Lung (tissue), 12 donors: ENCODE data around the gene PRG2. TPM values are rescaled to one million over a fixed set of nuclear protein-coding genes. Genes with fewer than 3 reads are reported as not detected.

Experiments
- ATAC-seq: fragments of 200-7000 bp; cut with Tn5 transposase; one replicate; pipeline ENCODE4 v1.9.1; 2020; ENCODE audit warnings: moderate number of reproducible peaks; ENCODE audit not compliant: insufficient read depth, low FRiP score
- DNase-seq, 3 donors: peaks; one replicate each; pipeline ENCODE4 v3.0.0-alpha.2; 2013 to 2017
- H3K27ac ChIP-seq, 2 donors: one replicate each; pipeline ENCODE4 v1.5.1; 2013; ENCODE audit warnings: mild to moderate bottlenecking in 2 of 2, moderate library complexity in 2 of 2, control low read depth in 1 of 2, inconsistent platforms in 1 of 2, low read depth in 1 of 2, low read length in 1 of 2
- H3K27me3 ChIP-seq, 3 donors: one replicate each; pipeline ENCODE4 v1.5.1; 2013; ENCODE audit warnings: low read length in 2 of 3; ENCODE audit not compliant: control insufficient read depth in 3 of 3, insufficient read depth in 3 of 3
- H3K36me3 ChIP-seq, 4 donors: one replicate each; pipeline ENCODE4 v1.5.1; 2013; ENCODE audit warnings: low read length in 4 of 4, mild to moderate bottlenecking in 1 of 4, moderate library complexity in 1 of 4; ENCODE audit not compliant: control insufficient read depth in 4 of 4, insufficient read depth in 4 of 4
- H3K4me1 ChIP-seq, 5 donors: one replicate each; pipeline ENCODE4 v1.5.1; 2013; ENCODE audit warnings: low read length in 5 of 5, mild to moderate bottlenecking in 2 of 5, moderate library complexity in 1 of 5; ENCODE audit not compliant: control insufficient read depth in 5 of 5, insufficient read depth in 5 of 5
- H3K4me3 ChIP-seq: one replicate; pipeline ENCODE4 v1.5.1; 2013; ENCODE audit warnings: mild to moderate bottlenecking, control low read depth, moderate library complexity
- H3K9ac ChIP-seq, 2 donors: one replicate each; pipeline ENCODE4 v1.5.1; 2013; ENCODE audit warnings: low read length in 2 of 2, control low read depth in 1 of 2; ENCODE audit not compliant: insufficient read depth in 1 of 2
- H3K9me3 ChIP-seq, 4 donors: one replicate each; pipeline ENCODE4 v1.5.1; 2013; ENCODE audit warnings: low read length in 3 of 4, mild to moderate bottlenecking in 1 of 4, moderate library complexity in 1 of 4; ENCODE audit not compliant: control insufficient read depth in 4 of 4, insufficient read depth in 3 of 4
- CTCF ChIP-seq: IDR thresholded peaks from 2 replicates; pipeline ENCODE4 v1.5.1; 2012; ENCODE audit warnings: mild to moderate bottlenecking; ENCODE audit errors: control extremely low read depth, extremely low read depth
- WGBS, 2 donors: extraction: QIAGEN DNeasy Blood & Tissue Kit; methylation state at CpG; one replicate each; pipeline ENCODE4 v1.1.7; 2013; 5-methylcytosine and 5-hydroxymethylcytosine counted together
- polyA plus RNA-seq, 2 donors: library from polyadenylated mRNA; stranded (reverse); fragments of 200-250 nt; gene quantifications; one replicate each; pipeline ENCODE4 v1.2.1, GENCODE V29; 2013
- total RNA-seq, 2 donors: library from RNA; depleted of rRNA in 1 of 2; stranded (reverse); fragments of >200 nt in 1 of 2; gene quantifications; one replicate each; pipeline ENCODE4 v1.2.1, GENCODE V29; 2014 to 2021
- donor health status: control.
- donor health status: control.
- donor health status: Bipolar disorder and iron deficiency.
- donor health status: healthy.
- donor health status: DM: yes; HTN: yes; CAD: no.

The PRG2 gene
- total and polyA plus RNA-seq, 4 donors, result 0.68 to 5.3 (median 0.83) TPM

- no peak overlapping the region for H3K9ac ChIP-seq
- DNase-seq (no peak), ATAC-seq (no peak)
- H3K27ac ChIP-seq, result no peak overlapping the region
- H3K36me3 ChIP-seq, result no peaks in the 10 kb centered on the region
- 90 to 96% methylated on average over 3 of the region's 3 CpGs for WGBS, 2 donors
- no peak overlapping the region for H3K4me3 ChIP-seq
- no peaks in the 10 kb centered on the region for H3K4me1 ChIP-seq
- no peaks in the 10 kb centered on the region for H3K27me3 ChIP-seq
- H3K9me3 ChIP-seq, result peaks cover 0 to 2% (median 0%) of the 10 kb centered on the region in 4 donors
- no peak for TF ChIP-seq CTCF
Measured at GRCh38 chr11:57357310-57357709, 33.1 kb downstream of the PRG2 start.

- DNase-seq (no peak), ATAC-seq (no peak)
- TF ChIP-seq CTCF, result no peak
- H3K9ac ChIP-seq, result peak overlapping the region in 1 of 2 donors; percentile 28
- WGBS, 2 donors, result 25 to 55% methylated on average over 9 of the region's 9 CpGs
- no peaks in the 10 kb centered on the region for H3K36me3 ChIP-seq
- no peaks in the 10 kb centered on the region for H3K9me3 ChIP-seq
- H3K4me1 ChIP-seq, result no peaks in the 10 kb centered on the region
- no peak overlapping the region for H3K27ac ChIP-seq
- H3K27me3 ChIP-seq, result no peaks in the 10 kb centered on the region
- H3K4me3 ChIP-seq, result no peak overlapping the region
Measured at GRCh38 chr11:57356268-57356667, 34.2 kb downstream of the PRG2 start.

GRCh38 chr11:57354699-57355098, 35.8 kb downstream of the PRG2 start:
- no peak for ATAC-seq
- no peaks in the 10 kb centered on the region for H3K36me3 ChIP-seq
- no peak overlapping the region for H3K27ac ChIP-seq
- DNase-seq, result no peak
- 25 to 65% methylated on average over 6 of the region's 6 CpGs for whole genome bisulfite sequencing, 2 donors
- H3K4me1 ChIP-seq, result no peaks in the 10 kb centered on the region
- no peaks in the 10 kb centered on the region for H3K9me3 ChIP-seq
- no peak overlapping the region for H3K4me3 ChIP-seq
- H3K27me3 ChIP-seq, result no peaks in the 10 kb centered on the region
- TF ChIP-seq CTCF, result no peak
- no peak overlapping the region for H3K9ac ChIP-seq

GRCh38 chr11:57353852-57354251, 36.6 kb downstream of the PRG2 start:
- ATAC-seq (no peak), DNase-seq (no peak)
- WGBS, 2 donors, result 64 to 70% methylated on average over 4 of the region's 4 CpGs
- Histone ChIP-seq H3K9me3 (no peaks in the 10 kb centered on the region), H3K4me1 (no peaks in the 10 kb centered on the region), H3K4me3 (no peak overlapping the region), H3K9ac (no peak overlapping the region), H3K27me3 (no peaks in the 10 kb centered on the region), H3K36me3 (no peaks in the 10 kb centered on the region), H3K27ac (no peak overlapping the region)
- TF ChIP-seq CTCF, result no peak
